Measurements from ENCODE around the gene TRAPPC2L.
"Not testable (repeated sequence)": the region's sequence is repeated elsewhere in the genome, so short reads cannot be mapped to it uniquely, and the experiment has no call there.

The TRAPPC2L gene

GRCh38 chr16:88818575-88818874, 38.4 kb upstream of the TRAPPC2L start:
- no peak for DNase-seq (ENCODE audit: low read depth)

GRCh38 chr16:88819126-88819525, 37.8 kb upstream of the TRAPPC2L start:
- no peak for DNase-seq (ENCODE audit: low read depth)

GRCh38 chr16:88820385-88821025, 36.4 kb upstream of the TRAPPC2L start:
- DNase-seq (ENCODE audit: low read depth) = no peak

- no peak for DNase-seq (ENCODE audit: low read depth)
Measured at GRCh38 chr16:88821168-88821850, 35.6 kb upstream of the TRAPPC2L start.

GRCh38 chr16:88822281-88823040, 34.5 kb upstream of the TRAPPC2L start:
- DNase-seq (ENCODE audit: low read depth) = no peak

GRCh38 chr16:88823646-88824045, 33.3 kb upstream of the TRAPPC2L start:
- DNase-seq (ENCODE audit: low read depth) = not testable (repeated sequence)

- DNase-seq (ENCODE audit: low read depth) = no peak
Measured at GRCh38 chr16:88824256-88825077, 32.5 kb upstream of the TRAPPC2L start.

GRCh38 chr16:88825146-88825545, 31.8 kb upstream of the TRAPPC2L start:
- no peak for DNase-seq (ENCODE audit: low read depth)

GRCh38 chr16:88826070-88826840, 30.7 kb upstream of the TRAPPC2L start:
- DNase-seq (ENCODE audit: low read depth) = no peak

- DNase-seq (ENCODE audit: low read depth) = no peak
Measured at GRCh38 chr16:88827727-88828126, 29.2 kb upstream of the TRAPPC2L start.

GRCh38 chr16:88828711-88829110, 28.2 kb upstream of the TRAPPC2L start:
- no peak for DNase-seq (ENCODE audit: low read depth)

- no peak for DNase-seq (ENCODE audit: low read depth)
Measured at GRCh38 chr16:88830258-88830657, 26.7 kb upstream of the TRAPPC2L start.

- no peak for DNase-seq (ENCODE audit: low read depth)
Measured at GRCh38 chr16:88830783-88831182, 26.1 kb upstream of the TRAPPC2L start.

GRCh38 chr16:88831838-88832237, 25.1 kb upstream of the TRAPPC2L start:
- DNase-seq (ENCODE audit: low read depth) = no peak

- no peak for DNase-seq (ENCODE audit: low read depth)
Measured at GRCh38 chr16:88833086-88833485, 23.8 kb upstream of the TRAPPC2L start.

GRCh38 chr16:88834670-88835069, 22.3 kb upstream of the TRAPPC2L start:
- no peak for DNase-seq (ENCODE audit: low read depth)

GRCh38 chr16:88835383-88835782, 21.5 kb upstream of the TRAPPC2L start:
- DNase-seq (ENCODE audit: low read depth) = no peak

- no peak for DNase-seq (ENCODE audit: low read depth)
Measured at GRCh38 chr16:88835818-88836217, 21.1 kb upstream of the TRAPPC2L start.

- no peak for DNase-seq (ENCODE audit: low read depth)
Measured at GRCh38 chr16:88836791-88837190, 20.1 kb upstream of the TRAPPC2L start.

GRCh38 chr16:88837806-88838205, 19.1 kb upstream of the TRAPPC2L start:
- DNase-seq (ENCODE audit: low read depth) = no peak

- no peak for DNase-seq (ENCODE audit: low read depth)
Measured at GRCh38 chr16:88838566-88838965, 18.4 kb upstream of the TRAPPC2L start.
